Measurements from ENCODE around the gene MED27.

GRCh38 chr9:131926360-131926922 lies 153.2 kb downstream of the MED27 start:
- no peak for TF ChIP-seq POLR2AphosphoS5 (IDR thresholded peaks at IDR 0.05)
- TF ChIP-seq CTCF (IDR thresholded peaks at IDR 0.05), result no peak
- no peak for TF ChIP-seq POLR2A (IDR thresholded peaks at IDR 0.05)
- TF ChIP-seq EP300 (IDR thresholded peaks at IDR 0.05), result no peak
